ENCODE measurements around the gene TSPAN5.
"Not testable (repeated sequence)": the region's sequence is repeated elsewhere in the genome, so short reads cannot be mapped to it uniquely, and the experiment has no call there.

Gene TSPAN5

GRCh38 chr4:98658287-98659105 is at the start of gene TSPAN5:
Gene TSPAN5, minus strand, starts transcription at chr4:98658611.
- peak; percentile 31 to 58 for DNase-seq

- no peak for DNase-seq
Observed at GRCh38 chr4:98706935-98707334, 48.5 kb upstream of the TSPAN5 start.

GRCh38 chr4:98706200-98706813 is 47.9 kb upstream of the TSPAN5 start:
- DNase-seq, result peak in 1 of 2 donors; percentile 17

GRCh38 chr4:98705586-98705985 is 47.2 kb upstream of the TSPAN5 start:
- DNase-seq, result not testable (repeated sequence)

- no peak for DNase-seq
Observed at GRCh38 chr4:98700656-98701055, 42.2 kb upstream of the TSPAN5 start.

- no peak for DNase-seq
Observed at GRCh38 chr4:98694076-98694475, 35.7 kb upstream of the TSPAN5 start.

- DNase-seq, result no peak
Observed at GRCh38 chr4:98692411-98692810, 34.0 kb upstream of the TSPAN5 start.

- no peak for DNase-seq
Observed at GRCh38 chr4:98691588-98691987, 33.2 kb upstream of the TSPAN5 start.

- no peak for DNase-seq
Observed at GRCh38 chr4:98689507-98690174, 31.2 kb upstream of the TSPAN5 start.

GRCh38 chr4:98688411-98689290 is 30.2 kb upstream of the TSPAN5 start:
- no peak for DNase-seq

GRCh38 chr4:98687876-98688275 is 29.5 kb upstream of the TSPAN5 start:
- DNase-seq, result no peak

- no peak for DNase-seq
Observed at GRCh38 chr4:98686847-98687246, 28.4 kb upstream of the TSPAN5 start.

- DNase-seq, result no peak
Observed at GRCh38 chr4:98686043-98686707, 27.8 kb upstream of the TSPAN5 start.

GRCh38 chr4:98685225-98686042 is 27.0 kb upstream of the TSPAN5 start:
- no peak for DNase-seq

GRCh38 chr4:98682719-98683118 is 24.3 kb upstream of the TSPAN5 start:
- no peak for DNase-seq

GRCh38 chr4:98680806-98681205 is 22.4 kb upstream of the TSPAN5 start:
- DNase-seq, result no peak

GRCh38 chr4:98679738-98680137 is 21.3 kb upstream of the TSPAN5 start:
- no peak for DNase-seq

GRCh38 chr4:98677799-98678198 is 19.4 kb upstream of the TSPAN5 start:
- no peak for DNase-seq

GRCh38 chr4:98674404-98675173 is 16.2 kb upstream of the TSPAN5 start:
- DNase-seq, result no peak

GRCh38 chr4:98673978-98674377 is 15.6 kb upstream of the TSPAN5 start:
- no peak for DNase-seq

- DNase-seq, result no peak
Observed at GRCh38 chr4:98673288-98673644, 14.9 kb upstream of the TSPAN5 start.

Data from bone marrow (tissue), 2 donors.